ENCODE data around the gene SLC7A8.
"Not testable (repeated sequence)": the region's sequence is repeated elsewhere in the genome, so short reads cannot be mapped to it uniquely, and the experiment has no call there.

SLC7A8 gene

DNA sequence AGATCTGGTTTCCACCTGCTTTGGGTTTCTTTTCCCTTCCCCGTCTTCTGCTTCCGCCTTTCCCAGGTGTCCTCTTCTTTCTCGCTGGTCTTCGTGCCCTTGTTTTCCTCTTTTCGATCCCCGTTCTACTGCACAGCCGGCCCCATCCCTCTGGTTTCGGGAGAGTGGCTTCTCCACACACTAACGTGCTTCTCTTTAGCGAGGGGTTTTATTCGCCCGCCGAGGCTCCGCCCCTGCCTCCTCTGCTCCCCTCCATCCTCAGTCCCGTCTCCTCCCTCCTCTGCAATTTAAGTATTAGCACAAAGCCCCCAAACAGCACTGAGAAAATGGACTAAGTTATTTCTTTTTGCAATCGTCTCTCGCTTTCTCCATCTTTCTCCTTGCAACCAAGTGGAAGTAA is at the start of gene SLC7A8:
SLC7A8 (minus strand) TSS at position 182 of the 400 bp plus-strand sequence. CDS start 746 bp downstream, outside the sequence.
- no peak for DNase-seq

DNA sequence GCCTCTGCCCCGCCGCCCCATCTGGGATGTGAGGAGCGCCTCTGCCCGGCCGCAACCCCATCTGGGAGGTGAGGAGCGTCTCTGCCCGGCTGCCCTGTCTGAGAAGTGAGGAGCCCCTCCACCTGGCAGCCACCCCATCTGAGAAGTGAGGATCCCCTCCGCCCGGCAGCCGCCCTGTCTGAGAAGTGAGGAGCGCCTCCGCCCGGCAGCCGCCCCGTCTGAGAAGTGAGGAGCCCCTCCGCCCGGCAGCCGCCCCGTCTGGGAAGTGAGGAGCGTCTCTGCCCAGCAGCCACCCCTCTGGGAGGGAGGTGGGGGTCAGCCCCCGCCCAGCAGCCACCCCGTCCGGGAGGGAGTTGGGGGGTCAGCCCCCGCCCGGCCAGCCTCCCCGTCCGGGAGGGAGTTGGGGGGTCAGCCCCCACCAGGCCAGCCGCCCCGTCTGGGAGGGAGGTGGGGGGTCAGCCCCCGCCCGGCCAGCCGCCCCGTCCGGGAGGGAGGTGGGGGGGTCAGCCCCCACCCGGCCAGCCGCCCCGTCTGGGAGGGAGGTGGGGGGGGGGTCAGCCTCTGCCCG is 48.9 kb upstream of the SLC7A8 start:
- DNase-seq: not testable (repeated sequence)

DNA sequence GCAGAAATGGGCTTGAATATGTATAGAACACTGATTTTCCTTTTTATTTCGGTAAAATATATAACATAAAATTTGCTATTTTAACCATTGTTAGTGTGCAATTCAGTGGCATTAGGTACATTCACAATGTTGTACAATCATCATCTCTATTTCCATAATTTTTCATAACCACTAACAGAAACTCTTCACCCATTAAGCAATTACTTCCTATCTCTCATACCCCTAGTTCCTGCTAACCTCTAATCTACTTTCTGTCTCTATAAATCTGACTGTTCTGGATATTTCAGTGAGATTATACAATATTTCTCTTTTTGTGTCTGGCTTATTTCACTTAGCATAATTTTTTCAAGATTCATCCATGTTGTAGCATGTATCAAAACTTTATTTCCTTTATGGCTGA is 45.4 kb upstream of the SLC7A8 start:
- no peak for DNase-seq

DNA sequence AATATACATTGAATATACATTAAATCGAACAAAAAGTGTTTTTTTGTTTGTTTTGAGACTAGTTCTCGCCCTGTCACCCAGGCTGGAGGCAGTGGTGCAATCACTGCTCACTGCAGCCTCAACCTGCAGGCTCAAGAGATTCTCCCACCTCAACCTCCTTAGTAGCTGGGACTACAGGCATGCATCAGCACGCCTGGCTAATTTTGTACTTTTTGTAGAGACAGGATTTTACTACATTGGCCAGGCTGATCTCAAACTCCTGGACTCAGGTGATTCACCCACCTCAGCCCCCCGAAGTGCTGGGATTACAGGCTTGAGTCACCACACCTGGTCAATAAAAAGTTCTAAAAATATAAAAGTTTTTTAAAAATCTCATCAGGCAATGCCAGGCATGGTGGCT is 44.1 kb upstream of the SLC7A8 start:
- no peak for DNase-seq

DNA sequence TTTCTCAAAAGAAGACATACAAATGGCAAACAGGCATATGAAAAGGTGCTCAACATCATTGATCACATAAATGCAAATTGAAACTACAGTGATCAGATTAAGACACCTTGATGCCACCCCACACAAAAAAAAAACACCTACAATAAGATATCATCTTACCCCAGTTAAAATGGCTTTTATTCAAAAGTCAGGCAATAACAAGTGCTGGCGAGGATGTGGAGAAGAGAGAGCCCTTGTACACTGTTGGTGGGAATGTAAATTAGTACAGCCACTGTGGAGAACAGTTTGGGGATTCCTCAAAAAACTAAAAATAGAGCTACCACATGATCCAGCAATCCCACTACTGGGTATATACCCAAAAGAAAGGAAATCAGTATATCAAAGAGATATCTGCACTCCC is 41.5 kb upstream of the SLC7A8 start:
- not testable (repeated sequence) for DNase-seq

DNA sequence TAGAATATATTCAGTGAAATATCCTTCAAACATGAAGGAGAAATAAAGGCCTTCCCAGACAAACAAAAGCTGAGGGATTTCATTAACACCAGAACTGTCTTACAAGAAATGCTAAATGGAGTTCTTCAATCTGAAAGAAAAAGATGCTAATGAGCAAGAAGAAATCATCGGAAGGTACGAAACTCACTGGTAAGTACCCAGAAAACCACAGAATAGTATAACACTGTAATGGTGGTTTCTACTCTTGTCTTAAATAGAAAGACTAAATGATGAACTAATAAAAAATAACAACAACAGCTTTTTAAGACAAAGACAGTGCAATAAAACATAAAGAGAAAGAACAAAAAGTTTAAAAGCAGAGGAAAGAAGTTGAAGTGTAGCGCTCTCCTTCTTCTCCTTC is 35.6 kb upstream of the SLC7A8 start:
- DNase-seq: no peak

DNA sequence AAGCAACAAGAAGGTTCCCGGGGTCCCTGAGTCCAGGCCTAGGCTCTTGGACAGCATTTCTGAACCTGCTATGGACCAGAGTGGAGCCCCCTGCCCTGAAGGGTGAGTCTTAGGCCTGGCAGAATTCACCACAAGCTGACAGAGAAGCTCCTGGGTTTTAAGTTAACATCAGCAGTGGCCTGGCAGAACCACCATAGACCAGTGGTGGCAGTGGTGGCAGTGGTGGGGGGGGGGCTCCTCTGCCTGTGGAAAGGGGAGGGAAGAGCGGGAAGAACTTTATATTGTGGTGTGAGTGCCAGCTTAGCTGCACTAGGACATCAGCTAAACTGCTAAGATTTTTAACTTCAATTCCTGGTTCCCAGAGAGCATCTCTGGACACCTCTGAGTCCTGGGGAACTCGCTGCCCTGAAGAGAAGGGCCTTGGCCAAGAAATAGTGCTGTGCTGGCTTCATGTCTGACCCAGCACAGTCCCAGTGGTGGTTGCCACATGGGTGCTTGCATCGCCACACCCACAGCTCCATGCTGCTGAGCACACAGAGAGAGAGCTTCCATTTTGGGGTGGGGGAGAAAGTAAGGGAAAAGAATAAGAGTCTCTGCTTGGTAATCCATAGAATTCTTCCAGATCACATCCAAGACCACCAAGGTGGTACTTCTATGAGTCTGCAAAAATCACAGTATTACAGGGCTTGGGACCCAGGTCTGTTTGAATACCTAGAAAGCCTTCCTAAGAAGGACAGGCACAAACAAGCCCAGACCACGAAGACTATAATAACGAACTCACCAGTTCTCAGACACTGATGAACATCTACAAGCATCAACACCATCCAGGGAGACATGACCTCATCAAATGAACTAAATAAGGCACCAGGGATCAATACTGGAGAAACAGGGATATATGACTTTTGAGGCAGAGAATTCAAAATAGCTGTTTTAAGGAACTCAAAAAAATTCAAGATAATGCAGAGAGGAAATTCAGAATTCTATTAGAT is 33.9 kb upstream of the SLC7A8 start:
- no peak for DNase-seq

DNA sequence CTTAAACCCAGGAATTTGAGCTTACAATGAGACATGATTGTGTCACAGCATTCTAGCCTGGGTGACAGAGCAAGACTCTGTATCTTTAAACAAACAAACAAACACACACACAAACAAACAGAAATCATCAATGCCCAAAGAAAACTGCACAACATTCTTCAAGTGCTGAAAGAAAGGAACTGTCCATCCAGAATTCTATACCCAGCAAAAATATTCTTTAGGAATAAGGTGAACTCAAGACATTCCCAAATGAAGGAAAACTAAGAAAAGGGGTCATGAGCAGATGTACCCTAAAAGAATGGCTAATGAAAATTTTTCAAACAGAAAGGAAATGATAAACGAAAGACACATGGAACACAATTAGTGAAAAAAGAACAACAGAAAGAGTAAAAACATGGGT is 32.0 kb upstream of the SLC7A8 start:
- DNase-seq: no peak

DNA sequence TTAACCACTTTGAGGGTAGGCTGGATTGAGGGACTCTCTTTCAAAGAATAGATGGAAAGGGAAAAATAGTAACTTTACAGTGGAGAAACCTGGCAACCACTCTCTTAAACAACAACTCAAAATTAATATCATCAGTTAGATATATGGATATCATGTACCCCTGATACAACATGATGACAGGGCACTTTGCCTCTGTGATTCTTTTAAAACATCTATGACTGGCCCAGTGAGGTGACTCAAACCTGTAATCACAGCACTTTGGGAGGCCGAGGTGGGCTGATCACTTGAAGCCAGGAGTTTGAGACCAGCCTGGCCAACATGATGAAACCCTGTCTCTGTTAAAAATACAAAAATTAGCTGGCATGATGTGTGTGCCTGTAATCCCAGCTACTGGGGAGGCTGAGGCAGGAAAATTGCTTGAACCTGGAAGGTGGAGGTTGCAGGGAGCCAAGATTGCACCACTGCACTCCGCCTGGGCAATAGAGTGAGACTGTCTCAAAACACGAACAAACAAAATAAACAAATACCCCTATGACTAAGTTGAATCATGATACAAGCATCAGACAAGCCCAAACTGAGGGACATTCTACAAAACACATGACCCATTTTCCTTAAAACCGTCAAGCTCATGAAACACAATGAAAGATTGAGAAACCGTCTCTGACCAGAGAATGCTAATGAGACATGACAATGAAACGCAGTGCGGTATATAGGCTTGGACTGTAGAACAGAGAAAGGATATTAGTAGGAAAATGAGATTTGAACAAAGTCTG is 26.4 kb upstream of the SLC7A8 start:
- no peak for DNase-seq

DNA sequence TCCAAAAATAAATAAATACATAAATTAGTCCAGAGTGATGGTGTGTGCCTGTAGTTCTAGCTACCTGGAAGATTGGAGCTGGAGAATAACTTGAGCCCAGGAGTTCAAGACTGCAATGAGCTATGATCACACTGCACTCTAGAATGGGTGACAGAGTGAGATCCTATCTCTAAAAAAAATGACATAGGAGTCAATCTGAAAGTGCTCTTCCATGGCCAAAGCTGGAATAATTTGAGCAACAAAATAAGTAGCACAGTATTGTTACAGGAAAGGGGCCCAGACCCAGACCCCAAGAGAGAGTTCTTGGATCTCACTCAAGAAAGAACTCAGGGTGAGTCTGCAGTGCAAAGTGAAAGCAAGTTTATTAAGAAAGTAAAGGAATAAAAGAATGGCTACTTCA is 24.9 kb upstream of the SLC7A8 start:
- no peak for DNase-seq

DNA sequence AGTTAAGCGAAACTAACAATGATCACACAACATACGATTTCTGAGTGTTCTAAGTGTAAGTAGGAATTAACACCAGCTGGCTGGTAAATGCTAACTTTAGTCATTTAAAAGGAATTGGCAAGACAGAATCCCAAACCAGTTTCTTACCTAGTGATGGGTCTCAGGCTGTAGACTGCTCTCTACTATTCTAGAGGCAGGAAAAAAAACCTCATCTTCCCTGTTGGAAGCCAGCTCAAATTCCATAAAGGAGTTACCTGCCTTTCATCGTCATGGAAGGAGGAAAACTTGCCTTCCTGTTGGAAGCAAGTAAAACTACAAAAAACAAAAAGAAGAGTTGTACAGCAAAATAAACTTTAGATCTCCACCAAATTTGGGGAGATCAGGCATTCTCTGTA is 23.7 kb upstream of the SLC7A8 start:
- no peak for DNase-seq

DNA sequence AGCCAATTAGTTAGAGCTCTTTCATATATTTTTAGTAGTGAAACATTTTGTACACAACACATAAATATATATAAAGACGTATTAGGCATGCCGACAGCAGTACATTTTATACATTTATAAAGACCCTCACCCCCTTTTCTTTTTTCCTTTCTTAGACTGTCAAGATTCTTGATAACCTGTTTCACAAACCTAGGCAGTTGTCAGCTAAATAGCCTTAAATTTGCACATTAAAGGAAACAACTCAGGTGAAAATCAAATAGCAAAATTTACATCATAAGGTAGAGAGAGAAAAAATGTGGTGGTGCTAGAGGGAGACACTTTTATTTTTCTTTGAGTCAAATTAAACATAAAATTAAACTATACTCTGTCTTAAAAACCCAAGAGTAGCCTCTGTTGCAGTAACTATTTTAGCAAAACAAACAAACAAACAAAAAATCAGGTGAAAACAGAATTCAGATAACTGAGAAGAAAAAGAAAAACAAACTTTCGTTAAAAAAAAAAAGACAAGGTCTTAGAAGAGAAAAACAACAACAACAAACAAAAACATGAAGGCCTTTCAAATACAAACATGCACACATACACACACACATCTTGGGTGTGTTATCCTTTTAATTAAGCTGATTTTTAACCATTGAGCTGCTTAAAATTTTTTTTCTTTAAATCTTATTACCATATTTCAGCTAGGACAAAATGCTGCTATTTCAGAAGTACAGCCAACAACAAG is 23.1 kb upstream of the SLC7A8 start:
- DNase-seq: no peak

DNA sequence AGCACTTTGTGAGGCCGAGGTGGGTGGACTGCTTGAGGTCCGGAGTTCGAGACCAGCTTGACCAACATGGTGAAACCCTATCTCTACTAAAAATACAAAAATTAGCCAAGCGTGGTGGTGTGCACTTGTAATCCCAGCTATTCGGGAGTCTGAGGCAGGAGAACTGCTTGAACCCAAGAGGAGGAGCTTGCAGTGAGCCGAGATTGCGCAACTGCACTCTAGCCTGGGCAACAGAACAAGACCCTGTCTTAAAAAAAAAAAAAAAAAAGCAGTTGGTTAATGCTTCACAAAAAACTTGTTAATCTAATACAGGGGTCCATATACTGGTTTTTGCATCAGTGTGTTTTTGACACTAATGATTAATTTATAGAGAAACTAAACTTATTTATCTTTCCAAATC is 18.5 kb upstream of the SLC7A8 start:
- no peak for DNase-seq

DNA sequence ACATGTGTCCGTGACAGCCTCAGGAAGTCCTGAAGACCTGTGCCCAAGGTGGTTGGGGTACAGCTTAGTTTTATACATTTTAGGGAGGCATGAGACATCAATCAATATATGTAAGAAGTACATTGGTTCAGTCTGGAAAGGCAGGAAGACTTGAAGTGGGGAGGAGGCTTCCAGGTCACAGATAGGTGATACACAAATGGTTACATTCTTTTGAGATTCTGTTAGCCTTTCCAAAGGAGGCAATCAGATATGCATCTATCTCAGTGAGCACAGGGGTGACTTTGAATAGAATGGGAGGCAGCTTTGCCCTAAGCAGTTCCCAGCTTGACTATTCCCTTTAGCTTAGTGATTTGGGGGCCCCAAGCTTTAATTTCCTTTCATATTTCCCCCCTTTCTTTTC is 15.7 kb upstream of the SLC7A8 start:
- not testable (repeated sequence) for DNase-seq

DNA sequence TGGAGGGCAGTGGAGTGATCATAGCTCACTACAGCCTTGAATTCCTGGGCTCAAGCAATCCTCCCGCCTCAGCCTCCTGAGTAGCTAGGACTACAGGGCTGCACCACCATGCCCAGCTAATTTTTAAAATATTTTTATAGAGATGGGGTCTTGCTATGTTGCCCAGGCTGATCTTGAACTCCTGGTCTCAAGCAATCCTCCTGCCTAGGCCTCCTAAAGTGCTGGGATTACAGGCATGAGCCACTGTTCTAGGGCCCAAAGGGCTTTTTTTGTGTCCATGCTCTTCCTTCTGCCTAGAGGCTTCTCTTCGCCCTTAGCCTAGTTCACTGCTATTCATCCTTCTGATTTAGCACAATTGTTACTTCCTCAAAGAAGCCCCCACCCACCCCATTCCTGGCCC is 13.0 kb upstream of the SLC7A8 start:
- DNase-seq: not testable (repeated sequence)

DNA sequence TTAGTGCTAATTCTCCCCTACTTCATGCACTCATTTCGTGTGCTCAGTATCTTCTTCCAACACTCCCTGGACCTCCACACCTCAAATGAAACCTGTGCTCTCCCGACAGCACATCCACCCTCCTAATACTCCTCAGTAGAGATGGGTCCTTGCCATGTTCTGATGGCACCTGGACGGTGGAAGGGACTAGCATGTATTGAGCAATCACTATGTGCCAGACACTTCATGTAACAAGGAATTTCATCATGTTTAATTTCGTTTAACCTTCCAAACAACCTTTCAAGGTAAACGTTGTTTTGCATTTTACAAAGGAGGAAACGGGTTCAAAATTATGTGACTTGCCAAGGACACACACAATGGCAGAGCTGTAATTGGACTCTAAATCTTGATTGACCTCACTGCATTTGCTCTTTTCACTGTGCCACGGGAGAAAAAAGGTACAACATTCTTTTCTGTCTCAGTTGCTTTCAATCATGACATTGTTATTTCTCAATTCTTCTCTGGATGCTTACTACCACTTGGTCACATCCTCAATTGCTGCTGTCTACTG is 12.2 kb upstream of the SLC7A8 start:
- no peak for DNase-seq

DNA sequence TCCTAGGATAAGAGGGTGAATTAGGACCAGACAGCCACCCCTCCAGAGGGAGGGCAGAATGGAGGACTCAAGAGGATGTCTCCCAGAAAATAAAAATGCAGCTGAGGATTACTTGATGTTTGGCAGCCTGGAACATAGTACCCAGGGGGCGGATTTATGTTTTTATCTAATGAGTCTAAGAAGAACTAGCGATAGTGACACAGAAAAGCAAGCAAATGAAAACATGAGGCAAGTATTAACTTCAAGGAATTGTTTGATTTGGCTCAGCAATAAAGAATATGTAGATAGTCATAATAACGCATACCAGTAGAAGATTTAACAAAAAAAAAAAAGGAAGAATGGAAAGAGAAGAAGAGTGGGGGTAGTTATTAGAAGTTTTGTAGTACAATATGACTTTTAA is 10.0 kb upstream of the SLC7A8 start:
- DNase-seq: no peak

DNA sequence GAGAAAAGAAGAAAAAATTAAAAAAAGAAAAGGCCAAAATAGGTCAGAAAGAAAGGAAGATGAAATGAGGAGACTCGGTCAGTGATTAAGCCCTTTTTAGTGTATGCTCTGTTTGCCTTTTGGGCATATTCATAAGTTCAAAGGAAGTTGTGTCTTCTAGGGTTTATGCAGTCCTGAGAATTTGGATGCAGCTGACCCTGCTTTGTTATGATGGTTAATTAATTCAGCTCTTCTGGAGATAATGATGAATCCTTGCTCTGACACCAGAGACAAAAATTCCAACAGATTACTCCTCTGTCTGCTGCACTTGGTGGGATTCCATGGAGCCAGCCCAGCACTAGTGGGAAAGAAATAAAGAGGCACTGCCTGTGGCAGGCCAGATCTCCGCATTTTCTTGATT is 4.5 kb upstream of the SLC7A8 start:
- DNase-seq: no peak

DNA sequence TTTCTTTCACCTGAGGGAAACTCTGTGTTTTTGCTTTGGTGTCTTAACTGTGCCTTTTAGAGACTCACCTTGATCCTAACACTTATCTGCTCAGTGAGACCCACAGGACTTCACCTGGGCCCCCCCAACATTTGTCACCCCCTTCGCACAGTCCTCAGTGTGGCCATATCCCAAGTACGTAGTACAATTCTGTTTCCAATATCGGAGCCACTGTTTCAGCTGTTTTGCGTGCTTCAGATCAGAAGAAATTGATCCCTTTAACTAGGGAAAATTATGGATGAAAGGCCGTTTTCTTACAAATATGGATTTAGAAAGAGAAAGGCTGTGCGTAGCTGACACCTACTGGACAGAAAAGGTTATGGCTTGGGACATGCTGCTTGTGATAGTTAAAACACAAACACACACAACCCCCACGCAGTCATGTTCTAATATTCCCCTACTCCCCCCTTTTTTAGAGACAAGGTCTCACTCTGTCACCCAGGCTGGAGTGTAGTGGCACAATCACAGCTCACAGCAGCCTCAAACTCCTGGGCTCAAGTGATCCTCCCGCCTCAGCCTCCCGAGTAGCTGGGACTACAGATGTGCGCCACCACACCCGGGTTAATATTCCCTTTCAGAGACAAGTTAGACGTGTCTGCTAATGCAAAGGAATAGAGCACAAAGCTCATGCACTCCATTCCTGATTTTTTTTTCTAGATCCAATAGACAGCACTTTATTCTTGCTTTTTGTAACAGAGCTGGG is 3.6 kb upstream of the SLC7A8 start:
- peak; percentile 63 for DNase-seq

DNA sequence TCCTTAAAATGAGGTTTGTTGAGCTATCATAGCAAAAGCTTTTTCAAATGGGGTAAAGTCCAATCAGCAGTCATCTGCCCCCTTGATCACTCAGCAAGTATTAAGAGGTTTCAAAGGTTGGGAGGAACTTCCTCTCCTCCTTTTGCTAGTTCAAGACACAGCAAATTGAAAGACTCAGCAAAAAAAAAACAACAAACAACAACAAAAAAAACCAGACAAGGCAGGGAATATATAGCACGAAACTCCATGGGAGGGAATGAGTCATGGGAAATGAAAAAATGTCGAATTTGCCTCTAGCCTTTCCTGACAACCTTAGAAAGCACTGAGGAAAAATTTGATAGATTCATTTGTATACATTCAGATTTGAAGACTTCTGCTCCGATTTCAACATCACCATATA is 1.6 kb upstream of the SLC7A8 start:
- DNase-seq: peak; percentile 24

DNA sequence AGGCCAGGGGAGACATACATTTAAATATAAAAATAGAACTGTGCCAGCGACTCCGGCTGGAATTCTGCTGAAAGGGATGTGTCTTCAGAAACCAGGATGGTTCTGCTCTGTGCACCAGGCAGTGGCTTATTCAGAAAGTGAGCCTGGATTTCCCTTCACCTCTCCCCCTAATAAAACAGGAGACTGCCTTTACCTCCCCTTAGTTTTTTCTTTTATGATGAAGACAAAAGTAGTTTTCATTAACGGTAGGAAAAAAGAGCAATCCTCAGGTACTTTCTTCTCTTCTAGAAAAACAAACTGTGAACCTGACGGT is 346 bp downstream of the SLC7A8 start:
- no peak for DNase-seq
